H1 (cell line): ENCODE measurements around the gene DBNDD2. TPM values are rescaled to one million over a fixed set of nuclear protein-coding genes. Genes with fewer than 3 reads are reported as not detected.

Experiments
- CTCF ChIA-PET: fragments of 300-600 bp; sonication (Branson Sonifier 250); formaldehyde crosslinking; loops from one replicate; lab custom pipeline; 2021; ENCODE audit not compliant: partially characterized antibody; lab: Charles Lee
- POLR2A ChIA-PET: fragments of 300-600 bp; sonication (Branson Sonifier 250); formaldehyde crosslinking; loops from one replicate; lab custom pipeline; 2021; ENCODE audit warnings: inconsistent platforms; ENCODE audit not compliant: partially characterized antibody; lab: Charles Lee
- DNase-seq, 2 experiments: peaks; one replicate each; pipeline versions ENCODE4 v3.0.0 to v3.0.0-alpha.2; 2010 to 2022; ENCODE audit warnings: low spot score in 2 of 2, low read depth in 1 of 2, mixed read lengths in 1 of 2
- FAIRE-seq: peaks from 2 replicates; lab custom pipeline; 2011; peaks lifted over from hg19 to GRCh38; lab: Jason Lieb, UNC
- H2AFZ ChIP-seq: 2 replicates; pipeline ENCODE4 v1.8.1; 2012; ENCODE audit warnings: low read length, inconsistent platforms
- H2AK5ac ChIP-seq: 2 replicates; pipeline ENCODE4 v1.6.1; 2013; ENCODE audit warnings: low read depth, low read length
- H2BK120ac ChIP-seq: replicated peaks from 2 replicates; pipeline ENCODE3; 2013; ENCODE audit warnings: low read depth, low read length, inconsistent platforms
- H2BK12ac ChIP-seq: 2 replicates; pipeline ENCODE4 v1.6.1; 2013; ENCODE audit warnings: low read depth, low read length
- H2BK15ac ChIP-seq: 2 replicates; pipeline ENCODE4 v1.6.1; 2013; ENCODE audit warnings: low read length
- H2BK20ac ChIP-seq: 2 replicates; pipeline ENCODE4 v1.6.1; 2013; ENCODE audit warnings: low read length
- H2BK5ac ChIP-seq: 2 replicates; pipeline ENCODE4 v1.6.1; 2013; ENCODE audit warnings: low read depth, low read length
- H3K14ac ChIP-seq: 2 replicates; pipeline ENCODE4 v1.6.1; 2013; ENCODE audit warnings: inconsistent platforms; ENCODE audit not compliant: insufficient read length
- H3K18ac ChIP-seq: 2 replicates; pipeline ENCODE4 v1.6.1; 2013; ENCODE audit warnings: low read length; ENCODE audit errors: extremely low read depth
- H3K23ac ChIP-seq: 2 replicates; pipeline ENCODE4 v1.6.1; 2013; ENCODE audit warnings: inconsistent platforms; ENCODE audit not compliant: insufficient read length
- H3K23me2 ChIP-seq: 2 replicates; pipeline ENCODE4 v1.6.1; 2013; ENCODE audit warnings: low read depth, low read length
- H3K27ac ChIP-seq: 2 replicates; pipeline ENCODE4 v1.6.1; 2011; ENCODE audit warnings: low read depth, low read length, inconsistent platforms
- H3K27me3 ChIP-seq, 4 experiments: replicated peaks in 1 of 4; 1 replicate in 1 of 4; 2 replicates in 3 of 4; pipeline versions ENCODE4 v1.6.1 to v1.8.1; 2011 to 2013; ENCODE audit warnings: low read length in 3 of 4, mild to moderate bottlenecking in 3 of 4, inconsistent platforms in 2 of 4, mixed read lengths in 2 of 4, moderate library complexity in 1 of 4; ENCODE audit not compliant: control insufficient read depth in 3 of 4, insufficient read depth in 3 of 4; ENCODE audit errors: extremely low read depth in 1 of 4
- H3K36me3 ChIP-seq, 4 experiments: 2 replicates each; pipeline versions ENCODE4 v1.6.1 to v1.8.1; 2011 to 2013; ENCODE audit warnings: mild to moderate bottlenecking in 4 of 4, low read length in 3 of 4, moderate library complexity in 2 of 4, control low read depth in 1 of 4, inconsistent platforms in 1 of 4; ENCODE audit not compliant: insufficient read depth in 4 of 4, control insufficient read depth in 2 of 4
- H3K4ac ChIP-seq: replicated peaks from 2 replicates; pipeline ENCODE3; 2013; ENCODE audit warnings: low read length, low read depth, mixed read lengths, inconsistent platforms; ENCODE audit not compliant: insufficient read length
- H3K4me1 ChIP-seq, 4 experiments: replicated peaks in 1 of 4; 1 replicate in 1 of 4; 2 replicates in 3 of 4; pipeline versions ENCODE4 v1.6.1 to v1.8.1; 2011 to 2013; ENCODE audit warnings: low read length in 3 of 4, inconsistent platforms in 2 of 4, mixed read lengths in 1 of 4; ENCODE audit not compliant: insufficient read depth in 4 of 4, control insufficient read depth in 3 of 4
- H3K4me2 ChIP-seq, 2 experiments: 2 replicates each; pipeline versions ENCODE4 v1.6.1 to v1.8.1; 2011 to 2013; ENCODE audit warnings: low read depth in 2 of 2, low read length in 2 of 2, control low read depth in 1 of 2, inconsistent platforms in 1 of 2, mild to moderate bottlenecking in 1 of 2; ENCODE audit not compliant: insufficient read depth in 1 of 2
- H3K4me3 ChIP-seq, 4 experiments: fragments of 200-600, 300-600 bp in 1 of 4; sonication (generic), shearing (Covaris generic), sonication (Bioruptor Twin) in 1 of 4; 2 replicates each; pipeline versions ENCODE4 v1.5.1 to v1.8.1; 2011 to 2016; ENCODE audit warnings: low read length in 4 of 4, low read depth in 3 of 4, control low read depth in 2 of 4, inconsistent platforms in 2 of 4, mild to moderate bottlenecking in 2 of 4, mixed read lengths in 1 of 4, moderate library complexity in 1 of 4; ENCODE audit not compliant: insufficient read depth in 2 of 4; ENCODE audit errors: extremely low read depth in 1 of 4
- H3K56ac ChIP-seq: replicated peaks from 2 replicates; pipeline ENCODE3; 2013; ENCODE audit warnings: low read depth, mild to moderate bottlenecking, mixed read lengths, low read length, inconsistent platforms; ENCODE audit not compliant: insufficient read length
- H3K79me1 ChIP-seq: 2 replicates; pipeline ENCODE4 v1.6.1; 2013; ENCODE audit warnings: low read depth, low read length, control low read depth
- H3K79me2 ChIP-seq, 2 experiments: 2 replicates each; pipeline versions ENCODE4 v1.6.1 to v1.8.1; 2012 to 2013; ENCODE audit warnings: low read length in 2 of 2, mild to moderate bottlenecking in 2 of 2, inconsistent platforms in 1 of 2; ENCODE audit not compliant: insufficient read depth in 2 of 2, control insufficient read depth in 1 of 2
- H3K9ac ChIP-seq, 4 experiments: replicated peaks in 1 of 4; 1 replicate in 1 of 4; 2 replicates in 3 of 4; pipeline versions ENCODE4 v1.6.1 to v1.8.1; 2011 to 2013; ENCODE audit warnings: low read depth in 3 of 4, low read length in 3 of 4, control low read depth in 2 of 4, mild to moderate bottlenecking in 2 of 4, moderate library complexity in 2 of 4, inconsistent platforms in 1 of 4; ENCODE audit errors: extremely low read depth in 1 of 4
- H3K9me3 ChIP-seq, 2 experiments: 2 replicates each; pipeline versions ENCODE4 v1.6.1 to v1.8.1; 2012 to 2013; ENCODE audit warnings: mild to moderate bottlenecking in 2 of 2, moderate library complexity in 2 of 2, control low read depth in 1 of 2, inconsistent platforms in 1 of 2, low read depth in 1 of 2, low read length in 1 of 2, mixed read lengths in 1 of 2; ENCODE audit not compliant: insufficient read depth in 2 of 2
- H4K20me1 ChIP-seq, 2 experiments: replicated peaks in 1 of 2; 2 replicates each; pipeline versions ENCODE3 to v1.8.1; 2011 to 2013; ENCODE audit warnings: inconsistent platforms in 2 of 2, low read length in 2 of 2, mild to moderate bottlenecking in 1 of 2; ENCODE audit not compliant: insufficient read depth in 2 of 2, control insufficient read depth in 1 of 2
- H4K5ac ChIP-seq: 2 replicates; pipeline ENCODE4 v1.6.1; 2013; ENCODE audit warnings: low read length, low read depth, mixed read lengths, inconsistent platforms; ENCODE audit not compliant: insufficient read length
- H4K8ac ChIP-seq: 2 replicates; pipeline ENCODE4 v1.8.0; 2013; ENCODE audit warnings: mild to moderate bottlenecking, moderate library complexity, low read length, inconsistent platforms; ENCODE audit not compliant: insufficient read depth; ENCODE audit errors: extremely low read depth
- H4K91ac ChIP-seq: replicated peaks from 2 replicates; pipeline ENCODE3; 2013; ENCODE audit warnings: low read length, mixed read lengths, inconsistent platforms; ENCODE audit not compliant: insufficient read length
- BACH1 ChIP-seq: IDR thresholded peaks from 2 replicates; pipeline ENCODE4 v1.6.1; 2012; ENCODE audit warnings: low read length, improper control_type of control experiment
- EP300 ChIP-seq, 2 experiments: IDR thresholded peaks; 1 replicate in 1 of 2; 2 replicates in 1 of 2; pipeline ENCODE4 v1.6.1; 2011 to 2012; ENCODE audit warnings: low read depth in 2 of 2, low read length in 2 of 2, mild to moderate bottlenecking in 2 of 2, borderline replicate concordance in 1 of 2, inconsistent platforms in 1 of 2, moderate library complexity in 1 of 2
- JUN ChIP-seq: IDR thresholded peaks from 2 replicates; pipeline ENCODE4 v1.6.1; 2011; ENCODE audit warnings: low read depth, mild to moderate bottlenecking, improper control_type of control experiment, low read length
- NANOG ChIP-seq: IDR thresholded peaks from 2 replicates; pipeline ENCODE4 v1.6.1; 2011; ENCODE audit warnings: low read length, low read depth, mild to moderate bottlenecking, inconsistent platforms; ENCODE audit not compliant: insufficient read depth, poor library complexity, severe bottlenecking
- SIN3A ChIP-seq, 2 experiments: IDR thresholded peaks in 1 of 2; conservative IDR thresholded peaks in 1 of 2; 2 replicates each; pipeline ENCODE4 v1.6.1; 2011 to 2012; ENCODE audit warnings: low read length in 2 of 2, improper control_type of control experiment in 1 of 2, low read depth in 1 of 2, mild to moderate bottlenecking in 1 of 2
- SP1 ChIP-seq: IDR thresholded peaks from 2 replicates; pipeline ENCODE4 v1.6.1; 2011; ENCODE audit warnings: low read depth, low read length
- TCF12 ChIP-seq: IDR thresholded peaks from 2 replicates; pipeline ENCODE4 v1.6.1; 2011; ENCODE audit warnings: low read depth, mild to moderate bottlenecking, low read length
- TEAD4 ChIP-seq: IDR thresholded peaks from 2 replicates; pipeline ENCODE4 v1.6.1; 2012; ENCODE audit warnings: low read depth, low read length, inconsistent platforms, mixed read lengths
- WGBS, 2 experiments: shearing (Covaris generic) in 1 of 2; methylation state at CpG; one replicate each; pipeline versions ENCODE4 v1.1.6 to v1.1.7; 2013 to 2015; ENCODE audit warnings: low lambda C conversion rate in 2 of 2, mixed read lengths in 2 of 2, inconsistent platforms in 1 of 2, low coverage in 1 of 2, missing lambda C conversion rate in 1 of 2; ENCODE audit not compliant: insufficient replicate concordance in 2 of 2, insufficient coverage in 1 of 2, insufficient read length in 1 of 2; ENCODE audit errors: extremely low coverage in 1 of 2, missing lambda C conversion rate in 1 of 2; 5-methylcytosine and 5-hydroxymethylcytosine counted together
- polyA plus RNA-seq, 7 experiments: library from polyadenylated mRNA; depleted of rRNA in 3 of 7; stranded (reverse) in 5 of 7; unstranded in 2 of 7; fragments of >200 nt in 5 of 7; fragments of 200-250 nt in 2 of 7; gene quantifications; 1 replicate in 5 of 7; 2 replicates in 1 of 7; 4 replicates in 1 of 7; pipeline versions ENCODE4 v1.2.1 to v1.2.3, GENCODE V29; 2011 to 2013; ENCODE audit warnings: missing spikeins in 2 of 7, mixed read lengths in 2 of 7
- total RNA-seq: library from RNA; stranded (reverse); fragmentation: NEBNext Ultra II Directional; extraction: Animal tissue kit (Norgen Biotek cat#: 25700); gene quantifications from 2 replicates; pipeline ENCODE4 v1.2.1, GENCODE V29; 2021
- TF ChIP-seq, protein P1 (sequence below): IDR thresholded peaks from 2 replicates; pipeline ENCODE4 v1.6.1; 2012; ENCODE audit warnings: low read length, inconsistent platforms
- TF ChIP-seq, protein P2 (sequence below), 3 experiments: IDR thresholded peaks; 1 replicate in 2 of 3; 2 replicates in 1 of 3; pipeline versions ENCODE4 v1.5.1 to v1.6.1; 2011; ENCODE audit warnings: low read length in 3 of 3, mild to moderate bottlenecking in 3 of 3, inconsistent platforms in 2 of 3, low read depth in 1 of 3, moderate library complexity in 1 of 3; ENCODE audit not compliant: insufficient read depth in 1 of 3; ENCODE audit errors: control extremely low read depth in 1 of 3

Gene DBNDD2
- total and polyA plus RNA-seq, 2 of the 8 experiments (the other 6 are each of a cell fraction or from before 2014, with no cell fraction given): 55.8 to 96.3 TPM

GRCh38 chr20:45441746-45442145, 33.7 kb downstream of the DBNDD2 start:
- 91% methylated on average over 1 of the region's 1 CpG; no CpG with 5 or more reads in 1 of the 2 experiments for WGBS, 2 experiments
- ChIA-PET POLR2A (no interaction called here), CTCF (no interaction called here)
- no peak overlapping the region for H2AK5ac ChIP-seq
- H3K79me2 ChIP-seq: no peaks in the 10 kb centered on the region
- no peak overlapping the region for H2BK5ac ChIP-seq
- DNase-seq: no peak
- H2BK15ac ChIP-seq: no peak overlapping the region
- no peaks in the 10 kb centered on the region for H3K79me1 ChIP-seq
- H3K14ac ChIP-seq: no peak overlapping the region
- H3K9me3 ChIP-seq: no peaks in the 10 kb centered on the region
- no peak overlapping the region for H3K23ac ChIP-seq
- no peak overlapping the region for H2BK20ac ChIP-seq
- H3K23me2 ChIP-seq: no peaks in the 10 kb centered on the region
- no peaks in the 10 kb centered on the region for H3K4me1 ChIP-seq
- H2BK12ac ChIP-seq: no peak overlapping the region
- no peak for FAIRE-seq
- no peak overlapping the region for H3K4ac ChIP-seq
- H2BK120ac ChIP-seq: no peak overlapping the region
- H4K91ac ChIP-seq: no peak overlapping the region
- H3K9ac ChIP-seq: no peak overlapping the region
- H3K56ac ChIP-seq: no peak overlapping the region
- no peaks in the 10 kb centered on the region for H4K20me1 ChIP-seq
- H4K5ac ChIP-seq: no peak overlapping the region
- H4K8ac ChIP-seq: no peak overlapping the region
- H3K27me3 ChIP-seq: no peaks in the 10 kb centered on the region
- H3K18ac ChIP-seq: no peak overlapping the region
- H3K36me3 ChIP-seq: no peaks in the 10 kb centered on the region
- no peak overlapping the region for H2AFZ ChIP-seq
- H3K27ac ChIP-seq: no peak overlapping the region
- H3K4me3 ChIP-seq: no peak overlapping the region
- H3K4me2 ChIP-seq: no peak overlapping the region
- no peak for TF ChIP-seq SP1
- TF ChIP-seq EP300 (IDR thresholded peaks at IDR 0.05; ENCODE audit: borderline replicate concordance in 1 of 2, low read depth in 2 of 2, low read length in 2 of 2): no peak
- no peak for TF ChIP-seq TEAD4
- no peak for TF ChIP-seq JUN
- no peak for TF ChIP-seq NANOG
- no peak for TF ChIP-seq TCF12
- TF ChIP-seq, protein P1, sequence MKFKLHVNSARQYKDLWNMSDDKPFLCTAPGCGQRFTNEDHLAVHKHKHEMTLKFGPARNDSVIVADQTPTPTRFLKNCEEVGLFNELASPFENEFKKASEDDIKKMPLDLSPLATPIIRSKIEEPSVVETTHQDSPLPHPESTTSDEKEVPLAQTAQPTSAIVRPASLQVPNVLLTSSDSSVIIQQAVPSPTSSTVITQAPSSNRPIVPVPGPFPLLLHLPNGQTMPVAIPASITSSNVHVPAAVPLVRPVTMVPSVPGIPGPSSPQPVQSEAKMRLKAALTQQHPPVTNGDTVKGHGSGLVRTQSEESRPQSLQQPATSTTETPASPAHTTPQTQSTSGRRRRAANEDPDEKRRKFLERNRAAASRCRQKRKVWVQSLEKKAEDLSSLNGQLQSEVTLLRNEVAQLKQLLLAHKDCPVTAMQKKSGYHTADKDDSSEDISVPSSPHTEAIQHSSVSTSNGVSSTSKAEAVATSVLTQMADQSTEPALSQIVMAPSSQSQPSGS: no peak
- TF ChIP-seq BACH1: no peak
- TF ChIP-seq, protein P2, sequence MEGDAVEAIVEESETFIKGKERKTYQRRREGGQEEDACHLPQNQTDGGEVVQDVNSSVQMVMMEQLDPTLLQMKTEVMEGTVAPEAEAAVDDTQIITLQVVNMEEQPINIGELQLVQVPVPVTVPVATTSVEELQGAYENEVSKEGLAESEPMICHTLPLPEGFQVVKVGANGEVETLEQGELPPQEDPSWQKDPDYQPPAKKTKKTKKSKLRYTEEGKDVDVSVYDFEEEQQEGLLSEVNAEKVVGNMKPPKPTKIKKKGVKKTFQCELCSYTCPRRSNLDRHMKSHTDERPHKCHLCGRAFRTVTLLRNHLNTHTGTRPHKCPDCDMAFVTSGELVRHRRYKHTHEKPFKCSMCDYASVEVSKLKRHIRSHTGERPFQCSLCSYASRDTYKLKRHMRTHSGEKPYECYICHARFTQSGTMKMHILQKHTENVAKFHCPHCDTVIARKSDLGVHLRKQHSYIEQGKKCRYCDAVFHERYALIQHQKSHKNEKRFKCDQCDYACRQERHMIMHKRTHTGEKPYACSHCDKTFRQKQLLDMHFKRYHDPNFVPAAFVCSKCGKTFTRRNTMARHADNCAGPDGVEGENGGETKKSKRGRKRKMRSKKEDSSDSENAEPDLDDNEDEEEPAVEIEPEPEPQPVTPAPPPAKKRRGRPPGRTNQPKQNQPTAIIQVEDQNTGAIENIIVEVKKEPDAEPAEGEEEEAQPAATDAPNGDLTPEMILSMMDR (IDR thresholded peaks at IDR 0.05; ENCODE audit: control extremely low read depth in 1 of 3, insufficient read depth in 1 of 3, low read depth in 1 of 3, low read length in 3 of 3): no peak
- TF ChIP-seq SIN3A (conservative IDR thresholded peaks at IDR 0.05 in 1 of 2, IDR thresholded peaks at IDR 0.05 in 1 of 2; ENCODE audit: low read depth in 1 of 2, low read length in 2 of 2): no peak
